MM.1S (cell line): ENCODE data around the gene MANSC4.

Experiments
- DNase-seq: peaks from one replicate; pipeline ENCODE4 v3.0.0-alpha.2; 2015
- H2AFZ ChIP-seq: fragments of 300-600 bp; sonication (generic); 2 replicates; pipeline ENCODE4 v1.6.0; 2016; ENCODE audit warnings: antibody characterized with exemption, low read length
- H3F3A ChIP-seq: fragments of 300-600 bp; sonication (generic); 2 replicates; pipeline ENCODE4 v1.6.1; 2016; ENCODE audit warnings: mild to moderate bottlenecking, antibody characterized with exemption, low read length, moderate library complexity, mixed read lengths; ENCODE audit not compliant: insufficient read depth
- H3K27ac ChIP-seq: fragments of 300-600 bp; sonication (generic); 2 replicates; pipeline ENCODE4 v1.5.1; 2016; ENCODE audit warnings: mild to moderate bottlenecking, low read length
- H3K27me3 ChIP-seq: fragments of 300-600 bp; sonication (generic); replicated peaks from 2 replicates; pipeline ENCODE4 v1.6.0; 2016; ENCODE audit warnings: low read length; ENCODE audit not compliant: insufficient read depth
- H3K36me3 ChIP-seq: fragments of 300-600 bp; sonication (generic); replicated peaks from 2 replicates; pipeline ENCODE4 v1.6.1; 2016; ENCODE audit warnings: mild to moderate bottlenecking, low read length, mixed read lengths; ENCODE audit not compliant: insufficient read depth
- H3K4me1 ChIP-seq: fragments of 300-600 bp; sonication (generic); 2 replicates; pipeline ENCODE4 v1.6.1; 2016; ENCODE audit warnings: low read length, mixed read lengths
- H3K4me2 ChIP-seq: fragments of 300-600 bp; sonication (generic); 2 replicates; pipeline ENCODE4 v1.6.0; 2016; ENCODE audit warnings: low read depth, low read length
- H3K4me3 ChIP-seq: fragments of 300-600 bp; sonication (generic); 2 replicates; pipeline ENCODE4 v1.5.1; 2016; ENCODE audit warnings: low read length, mixed read lengths
- H3K79me2 ChIP-seq: fragments of 300-600 bp; sonication (generic); 2 replicates; pipeline ENCODE4 v1.6.1; 2016; ENCODE audit warnings: mixed run types, low read length, mixed read lengths
- H3K9ac ChIP-seq: fragments of 300-600 bp; sonication (generic); 2 replicates; pipeline ENCODE4 v1.6.1; 2016; ENCODE audit warnings: low read length, mixed read lengths
- H3K9me2 ChIP-seq: fragments of 300-600 bp; sonication (generic); replicated peaks from 2 replicates; pipeline ENCODE4 v1.6.1; 2016; ENCODE audit warnings: mild to moderate bottlenecking, low read length, mixed read lengths; ENCODE audit not compliant: insufficient read depth
- H3K9me3 ChIP-seq: fragments of 300-600 bp; sonication (generic); replicated peaks from 2 replicates; pipeline ENCODE4 v1.6.1; 2016; ENCODE audit warnings: mild to moderate bottlenecking, low read length, mixed read lengths; ENCODE audit not compliant: insufficient read depth
- H4K20me1 ChIP-seq: fragments of 300-600 bp; sonication (generic); 2 replicates; pipeline ENCODE4 v1.6.1; 2016; ENCODE audit warnings: mild to moderate bottlenecking, low read length, moderate library complexity, mixed read lengths; ENCODE audit not compliant: insufficient read depth
- EZH2 ChIP-seq: fragments of 300-600 bp; sonication (generic); optimal IDR thresholded peaks from 2 replicates; pipeline ENCODE3; 2017; ENCODE audit warnings: low read depth, mild to moderate bottlenecking, antibody characterized with exemption, low read length, mixed read lengths
- EZH2phosphoT487 ChIP-seq: fragments of 300-600 bp; sonication (generic); IDR thresholded peaks from 2 replicates; pipeline ENCODE4 v1.6.1; 2018; ENCODE audit warnings: antibody characterized with exemption, low read length
- TF ChIP-seq, protein P1 (sequence below): fragments of 300-600 bp; sonication (generic); IDR thresholded peaks from 2 replicates; pipeline ENCODE4 v1.5.1; 2016; ENCODE audit warnings: antibody characterized with exemption, low read length, mixed read lengths

Gene MANSC4

GRCh38 chr12:27787559-27787958 is 7.5 kb upstream of the MANSC4 start:
- peaks cover 22% of the 10 kb centered on the region; the same call in 1 of the 2 replicates for H3K79me2 ChIP-seq
- H3K9me3 ChIP-seq: no peaks in the 10 kb centered on the region
- no peak overlapping the region for H3K4me2 ChIP-seq
- no peak overlapping the region for H2AFZ ChIP-seq
- TF ChIP-seq, protein P1, sequence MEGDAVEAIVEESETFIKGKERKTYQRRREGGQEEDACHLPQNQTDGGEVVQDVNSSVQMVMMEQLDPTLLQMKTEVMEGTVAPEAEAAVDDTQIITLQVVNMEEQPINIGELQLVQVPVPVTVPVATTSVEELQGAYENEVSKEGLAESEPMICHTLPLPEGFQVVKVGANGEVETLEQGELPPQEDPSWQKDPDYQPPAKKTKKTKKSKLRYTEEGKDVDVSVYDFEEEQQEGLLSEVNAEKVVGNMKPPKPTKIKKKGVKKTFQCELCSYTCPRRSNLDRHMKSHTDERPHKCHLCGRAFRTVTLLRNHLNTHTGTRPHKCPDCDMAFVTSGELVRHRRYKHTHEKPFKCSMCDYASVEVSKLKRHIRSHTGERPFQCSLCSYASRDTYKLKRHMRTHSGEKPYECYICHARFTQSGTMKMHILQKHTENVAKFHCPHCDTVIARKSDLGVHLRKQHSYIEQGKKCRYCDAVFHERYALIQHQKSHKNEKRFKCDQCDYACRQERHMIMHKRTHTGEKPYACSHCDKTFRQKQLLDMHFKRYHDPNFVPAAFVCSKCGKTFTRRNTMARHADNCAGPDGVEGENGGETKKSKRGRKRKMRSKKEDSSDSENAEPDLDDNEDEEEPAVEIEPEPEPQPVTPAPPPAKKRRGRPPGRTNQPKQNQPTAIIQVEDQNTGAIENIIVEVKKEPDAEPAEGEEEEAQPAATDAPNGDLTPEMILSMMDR: no peak
- TF ChIP-seq EZH2phosphoT487 (no peak), EZH2 (no peak)
- H3K4me1 ChIP-seq: no peaks in the 10 kb centered on the region
- no peaks in the 10 kb centered on the region for H3K9me2 ChIP-seq
- no peaks in the 10 kb centered on the region for H3K27me3 ChIP-seq
- no peaks in the 10 kb centered on the region for H3F3A ChIP-seq
- no peaks in the 10 kb centered on the region for H3K36me3 ChIP-seq
- no peak overlapping the region for H3K9ac ChIP-seq
- DNase-seq: no peak
- H4K20me1 ChIP-seq: 0 out of 2 replicates have a peak, but pooled peaks cover 3% of the 10 kb centered on the region
- no peak overlapping the region for H3K4me3 ChIP-seq
- H3K27ac ChIP-seq: no peak overlapping the region

GRCh38 chr12:27785882-27786570 is 6.0 kb upstream of the MANSC4 start:
- H3K4me1 ChIP-seq: peaks cover 3% of the 10 kb centered on the region
- no peak for DNase-seq
- no peaks in the 10 kb centered on the region for H3K9me2 ChIP-seq
- TF ChIP-seq EZH2 (no peak), EZH2phosphoT487 (no peak)
- TF ChIP-seq, protein P1: no peak
- H3K9me3 ChIP-seq: no peaks in the 10 kb centered on the region
- no peak overlapping the region for H3K4me2 ChIP-seq
- no peaks in the 10 kb centered on the region for H3F3A ChIP-seq
- no peaks in the 10 kb centered on the region for H3K27me3 ChIP-seq
- no peak overlapping the region for H2AFZ ChIP-seq
- no peaks in the 10 kb centered on the region for H3K36me3 ChIP-seq
- H3K4me3 ChIP-seq: no peak overlapping the region
- H3K9ac ChIP-seq: no peak overlapping the region
- no peak overlapping the region for H3K27ac ChIP-seq
- H3K79me2 ChIP-seq: peaks cover 37% of the 10 kb centered on the region
- H4K20me1 ChIP-seq: no peaks in the 10 kb centered on the region

DNA sequence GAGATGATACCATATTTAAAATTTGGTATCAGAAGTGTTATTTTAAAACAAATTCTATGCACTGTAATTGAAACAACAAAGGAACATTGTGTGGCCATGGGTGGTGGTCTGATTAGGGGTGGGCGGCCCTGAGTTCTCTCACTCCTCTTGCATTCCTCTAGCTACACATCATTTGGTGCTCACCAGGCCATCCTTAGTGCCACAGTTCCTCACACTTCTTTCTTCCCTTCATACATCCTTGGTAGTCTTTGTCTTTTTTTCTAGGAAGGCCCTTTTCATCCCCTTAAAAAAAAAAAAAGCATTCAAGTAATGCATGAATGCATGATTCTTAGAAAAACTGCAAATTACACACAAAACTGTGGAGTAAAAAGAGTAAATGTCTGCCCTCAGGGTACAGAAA is 2.4 kb upstream of the MANSC4 start:
- peaks cover 33% of the 10 kb centered on the region for H3K79me2 ChIP-seq
- H3K4me3 ChIP-seq: no peak overlapping the region
- H3K36me3 ChIP-seq: no peaks in the 10 kb centered on the region
- no peak overlapping the region for H2AFZ ChIP-seq
- peaks cover 8% of the 10 kb centered on the region for H3K4me1 ChIP-seq
- no peaks in the 10 kb centered on the region for H3K9me2 ChIP-seq
- no peaks in the 10 kb centered on the region for H3K27me3 ChIP-seq
- no peak overlapping the region for H3K27ac ChIP-seq
- H3F3A ChIP-seq: no peaks in the 10 kb centered on the region
- no peaks in the 10 kb centered on the region for H3K9me3 ChIP-seq
- no peak overlapping the region for H3K9ac ChIP-seq
- TF ChIP-seq EZH2: no peak
- no peak for TF ChIP-seq EZH2phosphoT487
- TF ChIP-seq, protein P1: no peak
- no peaks in the 10 kb centered on the region for H4K20me1 ChIP-seq
- no peak for DNase-seq
- no peak overlapping the region for H3K4me2 ChIP-seq
